GM12878 (cell line): ENCODE measurements around the gene MRAP2. TPM values are rescaled to one million over a fixed set of nuclear protein-coding genes. Genes with fewer than 3 reads are reported as not detected.

Experiments used
- ATAC-seq: fragments of 200-7000 bp; cut with Tn5 transposase; 3 replicates; pipeline ENCODE4 v1.9.1; 2020; ENCODE audit warnings: mild to moderate bottlenecking, moderate library complexity
- BruUV-seq: library from RNA; stranded (reverse); fragments of 400-500 nt; replicated peaks from 2 replicates; lab custom pipeline; 2021; lab: Mats Ljungman, UMichigan
- CTCF ChIA-PET: fragments of 300-600 bp; sonication (Branson Sonifier 250); formaldehyde crosslinking; extraction: SDS; loops from one replicate; lab custom pipeline; 2021; ENCODE audit warnings: inconsistent platforms; lab: Yijun Ruan, JAX
- POLR2A ChIA-PET: fragments of 350-600 bp; formaldehyde crosslinking; extraction: SDS; loops from one replicate; lab custom pipeline; 2021; ENCODE audit warnings: inconsistent platforms; lab: Charles Lee
- RAD21 ChIA-PET: fragments of 300-600 bp; sonication (Branson Sonifier 250); formaldehyde crosslinking; loops from one replicate; lab custom pipeline; 2023; ENCODE audit warnings: antibody characterized with exemption; ENCODE audit not compliant: unreplicated experiment; lab: Charles Lee
- SMC1A ChIA-PET: fragments of 300-600 bp; sonication (Branson Sonifier 250); formaldehyde crosslinking; loops from one replicate; lab custom pipeline; 2023; ENCODE audit not compliant: unreplicated experiment, uncharacterized antibody; lab: Charles Lee
- DNase-seq: peaks from one replicate; pipeline ENCODE4 v3.0.0-alpha.2; 2011; ENCODE audit warnings: low read depth, low spot score
- FAIRE-seq: peaks from 3 replicates; lab custom pipeline; 2011; peaks lifted over from hg19 to GRCh38; lab: Jason Lieb, UNC
- H2AFZ ChIP-seq: 2 replicates; pipeline ENCODE4 v1.6.0; 2011; ENCODE audit warnings: low read depth, low read length, control low read depth; ENCODE audit not compliant: control insufficient read depth
- H3K27ac ChIP-seq: 2 replicates; pipeline ENCODE4 v1.5.1; 2011; ENCODE audit warnings: control low read depth; ENCODE audit not compliant: control insufficient read depth, insufficient read depth
- H3K27me3 ChIP-seq, 2 experiments: replicated peaks in 1 of 2; 2 replicates each; pipeline versions ENCODE4 v1.6.0 to v1.6.1; 2011; ENCODE audit warnings: low read length in 1 of 2; ENCODE audit not compliant: control insufficient read depth in 2 of 2, insufficient read depth in 2 of 2
- H3K36me3 ChIP-seq, 2 experiments: 2 replicates each; pipeline ENCODE4 v1.5.1; 2011; ENCODE audit warnings: low read length in 1 of 2; ENCODE audit not compliant: control insufficient read depth in 2 of 2, insufficient read depth in 2 of 2
- H3K4me1 ChIP-seq: 2 replicates; pipeline ENCODE4 v1.6.1; 2011; ENCODE audit warnings: mild to moderate bottlenecking, low read length, moderate library complexity, mixed read lengths; ENCODE audit not compliant: control insufficient read depth, insufficient read depth
- H3K4me2 ChIP-seq: 2 replicates; pipeline ENCODE4 v1.6.0; 2011; ENCODE audit warnings: control low read depth; ENCODE audit not compliant: control insufficient read depth, insufficient read depth
- H3K4me3 ChIP-seq: fragments of 200-600 bp; sonication (generic); 2 replicates; pipeline ENCODE4 v1.5.1; 2016
- H3K79me2 ChIP-seq: 2 replicates; pipeline ENCODE4 v1.6.0; 2011; ENCODE audit warnings: low read length; ENCODE audit not compliant: control insufficient read depth, insufficient read depth
- H3K9ac ChIP-seq: 2 replicates; pipeline ENCODE4 v1.8.0; 2011; ENCODE audit warnings: low read length, control low read depth, mixed read lengths; ENCODE audit not compliant: control insufficient read depth, insufficient read depth
- H3K9me3 ChIP-seq: replicated peaks from 3 replicates; pipeline ENCODE4 v1.5.1; 2011; ENCODE audit warnings: mild to moderate bottlenecking, low read length; ENCODE audit not compliant: control insufficient read depth, insufficient read depth
- H4K20me1 ChIP-seq: 2 replicates; pipeline ENCODE4 v1.6.0; 2011; ENCODE audit not compliant: control insufficient read depth, insufficient read depth
- CBFB ChIP-seq: IDR thresholded peaks from 2 replicates; pipeline ENCODE4 v1.6.1; 2016; ENCODE audit warnings: antibody characterized with exemption, low read depth
- CEBPB ChIP-seq, 2 experiments: fragments of 150-350 bp in 1 of 2; IDR thresholded peaks; 2 replicates each; pipeline ENCODE4 v1.6.1; 2012 to 2014; ENCODE audit warnings: low read depth in 2 of 2, low read length in 2 of 2, borderline replicate concordance in 1 of 2, inconsistent platforms in 1 of 2
- CHD4 ChIP-seq: fragments of 200-600 bp; sonication (generic); IDR thresholded peaks from 2 replicates; pipeline ENCODE4 v1.6.1; 2016; ENCODE audit warnings: mild to moderate bottlenecking
- CREB1 ChIP-seq: IDR thresholded peaks from 2 replicates; pipeline ENCODE4 v1.6.1; 2012; ENCODE audit warnings: low read depth, mild to moderate bottlenecking, inconsistent platforms
- EP300 ChIP-seq, 2 experiments: fragments of 150-350 bp in 1 of 2; IDR thresholded peaks; 2 replicates each; pipeline ENCODE4 v1.6.1; 2011 to 2012; ENCODE audit warnings: low read depth in 2 of 2, low read length in 2 of 2, borderline replicate concordance in 1 of 2, improper control_type of control experiment in 1 of 2, inconsistent platforms in 1 of 2; ENCODE audit not compliant: control insufficient read depth in 1 of 2
- NFYA ChIP-seq: IDR thresholded peaks from 2 replicates; pipeline ENCODE4 v1.6.1; 2011; ENCODE audit warnings: low read depth, mild to moderate bottlenecking, low read length, improper control_type of control experiment, borderline replicate concordance
- NFYB ChIP-seq: IDR thresholded peaks from 2 replicates; pipeline ENCODE4 v1.6.1; 2011; ENCODE audit warnings: low read depth, mild to moderate bottlenecking, low read length, improper control_type of control experiment, moderate library complexity; ENCODE audit not compliant: insufficient read depth
- POLR2AphosphoS2 ChIP-seq: IDR thresholded peaks from 2 replicates; pipeline ENCODE4 v1.6.1; 2011; ENCODE audit warnings: low read depth, mild to moderate bottlenecking, low read length, improper control_type of control experiment, moderate library complexity
- REST ChIP-seq: IDR thresholded peaks from 2 replicates; pipeline ENCODE4 v1.6.1; 2012; ENCODE audit warnings: mild to moderate bottlenecking, low read depth, low read length
- RFX5 ChIP-seq: IDR thresholded peaks from 2 replicates; pipeline ENCODE4 v1.6.1; 2011; ENCODE audit warnings: low read depth, low read length, improper control_type of control experiment
- SMARCA5 ChIP-seq: fragments of 450-650 bp; IDR thresholded peaks from 2 replicates; pipeline ENCODE4 v1.6.1; 2017; ENCODE audit warnings: mild to moderate bottlenecking
- SRF ChIP-seq, 2 experiments: IDR thresholded peaks; 2 replicates each; pipeline ENCODE4 v1.6.1; 2011; ENCODE audit warnings: low read depth in 2 of 2, low read length in 2 of 2, mild to moderate bottlenecking in 1 of 2, moderate library complexity in 1 of 2
- ZZZ3 ChIP-seq: IDR thresholded peaks from 2 replicates; pipeline ENCODE4 v1.6.1; 2011; ENCODE audit warnings: low read depth; ENCODE audit not compliant: control insufficient read depth, insufficient read length
- WGBS: methylation state at CpG from one replicate; pipeline ENCODE4 v1.1.6; 2016; ENCODE audit warnings: low lambda C conversion rate; ENCODE audit not compliant: insufficient replicate concordance, insufficient coverage; ENCODE audit errors: missing lambda C conversion rate; 5-methylcytosine and 5-hydroxymethylcytosine counted together
- in situ Hi-C: fragments of 300-500 bp; cut with MboI; formaldehyde crosslinking; loops from 9 replicates; pipeline ENCODE4 v1.14.3; 2018; ENCODE audit warnings: mixed read lengths
- intact Hi-C: fragments of 100-400 bp; cut with micrococcal nuclease; formaldehyde crosslinking; loops from one replicate; pipeline ENCODE4 v1.14.2; 2022; ENCODE audit not compliant: unreplicated experiment
- polyA plus RNA-seq, 11 experiments: library from polyadenylated mRNA; depleted of rRNA in 4 of 11; unstranded in 6 of 11; stranded (reverse) in 5 of 11; fragments of >200 nt; fragmentation: Nextera tagmentation in 4 of 11; fragmentation: Illumina TruSeq in 1 of 11; extraction: Ambion mirVana in 4 of 11; extraction: Trizol in 1 of 11; gene quantifications; 1 replicate in 1 of 11; 2 replicates in 10 of 11; pipeline versions ENCODE4 v1.2.1 to v1.2.3, GENCODE V29; 2011 to 2016; ENCODE audit warnings: inconsistent platforms in 2 of 11, missing spikeins in 2 of 11, low read depth in 1 of 11
- total RNA-seq, 4 experiments: library from RNA; depleted of rRNA in 3 of 4; stranded (reverse); fragments of >200 nt in 3 of 4; fragmentation: Illumina TruSeq in 1 of 4; extraction: Trizol in 1 of 4; gene quantifications; 2 replicates each; pipeline versions ENCODE4 v1.2.1 to v1.2.3, GENCODE V29; 2013 to 2021
- TF ChIP-seq, protein P1 (sequence below): fragments of 150-350 bp; IDR thresholded peaks from 2 replicates; pipeline ENCODE4 v1.6.1; 2014; ENCODE audit warnings: mild to moderate bottlenecking, low read depth, low read length
- TF ChIP-seq, protein P2 (sequence below): fragments of 450-650 bp; IDR thresholded peaks from 2 replicates; pipeline ENCODE4 v1.6.1; 2016; ENCODE audit warnings: mild to moderate bottlenecking

The MRAP2 gene
- total and polyA plus RNA-seq, 10 of the 15 experiments (the other 5 are each of a cell fraction or from before 2014, with no cell fraction given): not detected

- intact Hi-C loops: no loop called here
Observed at GRCh38 chr6:84001119-84001518, 32.5 kb upstream of the MRAP2 start.

More at GRCh38 chr6:84001119-84001518, 32.5 kb upstream of the MRAP2 start:
- H4K20me1 ChIP-seq: no peaks in the 10 kb centered on the region
- FAIRE-seq (no peak), ATAC-seq (no peak), DNase-seq (no peak)
- ChIA-PET CTCF (interaction anchor here (0.6 kb wide), 1 partner anchor 61 kb away, joined by 4 read pairs; no protein-coding TSS in a partner anchor), POLR2A (no interaction called here), RAD21 (no interaction called here), SMC1A (interaction anchor here (0.7 to 0.8 kb wide), 2 partner anchors 47 to 56 kb away, joined by 3 read pairs; no protein-coding TSS in a partner anchor)
- 15% methylated on average over 3 of the region's 3 CpGs for WGBS
- no peak overlapping the region for H3K27ac ChIP-seq
- no peak overlapping the region for H2AFZ ChIP-seq
- no peaks in the 10 kb centered on the region for H3K4me1 ChIP-seq
- H3K9ac ChIP-seq: no peak overlapping the region
- in situ Hi-C loops: no loop called here
- H3K27me3 ChIP-seq: no peaks in the 10 kb centered on the region; a peak in 1 of 4 replicates
- no peak overlapping the region for H3K4me3 ChIP-seq
- no peak overlapping the region for H3K4me2 ChIP-seq
- no peak for TF ChIP-seq ZZZ3
- TF ChIP-seq SRF (IDR thresholded peaks at IDR 0.05; ENCODE audit: low read depth in 2 of 2, low read length in 2 of 2): no peak
- TF ChIP-seq REST: no peak
- no peak for TF ChIP-seq CEBPB (IDR thresholded peaks at IDR 0.05; ENCODE audit: borderline replicate concordance in 1 of 2, low read depth in 2 of 2, low read length in 2 of 2)
- TF ChIP-seq NFYB: no peak
- TF ChIP-seq CBFB: no peak
- no peak for TF ChIP-seq POLR2AphosphoS2
- no peak for TF ChIP-seq NFYA
- no peak for TF ChIP-seq RFX5
- TF ChIP-seq, protein P1, sequence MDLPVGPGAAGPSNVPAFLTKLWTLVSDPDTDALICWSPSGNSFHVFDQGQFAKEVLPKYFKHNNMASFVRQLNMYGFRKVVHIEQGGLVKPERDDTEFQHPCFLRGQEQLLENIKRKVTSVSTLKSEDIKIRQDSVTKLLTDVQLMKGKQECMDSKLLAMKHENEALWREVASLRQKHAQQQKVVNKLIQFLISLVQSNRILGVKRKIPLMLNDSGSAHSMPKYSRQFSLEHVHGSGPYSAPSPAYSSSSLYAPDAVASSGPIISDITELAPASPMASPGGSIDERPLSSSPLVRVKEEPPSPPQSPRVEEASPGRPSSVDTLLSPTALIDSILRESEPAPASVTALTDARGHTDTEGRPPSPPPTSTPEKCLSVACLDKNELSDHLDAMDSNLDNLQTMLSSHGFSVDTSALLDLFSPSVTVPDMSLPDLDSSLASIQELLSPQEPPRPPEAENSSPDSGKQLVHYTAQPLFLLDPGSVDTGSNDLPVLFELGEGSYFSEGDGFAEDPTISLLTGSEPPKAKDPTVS: no peak
- TF ChIP-seq CHD4: no peak
- TF ChIP-seq, protein P2, sequence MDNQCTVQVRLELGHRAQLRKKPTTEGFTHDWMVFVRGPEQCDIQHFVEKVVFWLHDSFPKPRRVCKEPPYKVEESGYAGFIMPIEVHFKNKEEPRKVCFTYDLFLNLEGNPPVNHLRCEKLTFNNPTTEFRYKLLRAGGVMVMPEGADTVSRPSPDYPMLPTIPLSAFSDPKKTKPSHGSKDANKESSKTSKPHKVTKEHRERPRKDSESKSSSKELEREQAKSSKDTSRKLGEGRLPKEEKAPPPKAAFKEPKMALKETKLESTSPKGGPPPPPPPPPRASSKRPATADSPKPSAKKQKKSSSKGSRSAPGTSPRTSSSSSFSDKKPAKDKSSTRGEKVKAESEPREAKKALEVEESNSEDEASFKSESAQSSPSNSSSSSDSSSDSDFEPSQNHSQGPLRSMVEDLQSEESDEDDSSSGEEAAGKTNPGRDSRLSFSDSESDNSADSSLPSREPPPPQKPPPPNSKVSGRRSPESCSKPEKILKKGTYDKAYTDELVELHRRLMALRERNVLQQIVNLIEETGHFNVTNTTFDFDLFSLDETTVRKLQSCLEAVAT: no peak
- TF ChIP-seq EP300 (IDR thresholded peaks at IDR 0.05; ENCODE audit: borderline replicate concordance in 1 of 2, control insufficient read depth in 1 of 2, low read depth in 2 of 2, low read length in 2 of 2): no peak
- no peak for TF ChIP-seq CREB1
- TF ChIP-seq SMARCA5: no peak
- H3K79me2 ChIP-seq: no peaks in the 10 kb centered on the region
- BruUV-seq: no TSS peak
- no peaks in the 10 kb centered on the region for H3K36me3 ChIP-seq
- no peaks in the 10 kb centered on the region for H3K9me3 ChIP-seq
